HCT116 (cell line): Measurements from ENCODE around the gene FOXD1. TPM values are rescaled to one million over a fixed set of nuclear protein-coding genes. Genes with fewer than 3 reads are reported as not detected.

Experiments used
- ATAC-seq: fragments of 200-7000 bp; cut with Tn5 transposase; 2 replicates; pipeline ENCODE4 v1.9.1; 2020; ENCODE audit warnings: mild to moderate bottlenecking, moderate library complexity
- BruUV-seq: library from RNA; stranded (reverse); fragments of 400-500 nt; replicated peaks from 2 replicates; lab custom pipeline; 2021; lab: Mats Ljungman, UMichigan
- CTCF ChIA-PET: fragments of 300-600 bp; sonication (Branson Sonifier 250); formaldehyde crosslinking; loops from one replicate; lab custom pipeline; 2021; ENCODE audit warnings: antibody characterized with exemption; lab: Charles Lee
- POLR2A ChIA-PET: fragments of 300-600, 350-600 bp; sonication (Branson Sonifier 250); formaldehyde crosslinking; loops from one replicate; lab custom pipeline; 2021; ENCODE audit warnings: antibody characterized with exemption; lab: Charles Lee
- RAD21 ChIA-PET, 2 experiments: fragments of 300-600 bp; sonication (Branson Sonifier 250); formaldehyde crosslinking; loops; one replicate each; lab custom pipeline; 2023; ENCODE audit warnings: low total read pairs in 2 of 2; ENCODE audit not compliant: uncharacterized antibody in 2 of 2, unreplicated experiment in 2 of 2, low non-redundant PET in 1 of 2; lab: Charles Lee
- DNase-seq: peaks from one replicate; pipeline ENCODE4 v3.0.0-alpha.2; 2010; ENCODE audit warnings: low read depth, low spot score
- H2AFZ ChIP-seq: fragments of 200-600 bp; shearing (Covaris generic), sonication (generic); 2 replicates; pipeline ENCODE4 v1.6.1; 2017; ENCODE audit warnings: low read depth, mixed run types, mixed read lengths, antibody characterized with exemption, low read length; ENCODE audit not compliant: poor library complexity, severe bottlenecking
- H3K27ac ChIP-seq: 2 replicates; pipeline ENCODE4 v1.5.1; 2012; ENCODE audit warnings: low read depth, low read length
- H3K27me3 ChIP-seq: fragments of 200-600 bp; sonication (generic); 2 replicates; pipeline ENCODE4 v1.6.1; 2016; ENCODE audit warnings: mixed run types, low read length, mixed read lengths; ENCODE audit not compliant: insufficient read depth
- H3K36me3 ChIP-seq, 2 experiments: fragments of 200-500 bp in 1 of 2; fragments of 200-600 bp in 1 of 2; sonication (Bioruptor generic) in 1 of 2; sonication (generic) in 1 of 2; 2 replicates each; pipeline versions ENCODE4 v1.5.1 to v1.6.1; 2014 to 2016; ENCODE audit warnings: low read length in 2 of 2, inconsistent platforms in 1 of 2, mixed read lengths in 1 of 2, mixed run types in 1 of 2; ENCODE audit not compliant: insufficient read depth in 2 of 2, control insufficient read depth in 1 of 2
- H3K4me1 ChIP-seq, 2 experiments: fragments of 200-600 bp in 1 of 2; sonication (generic) in 1 of 2; 2 replicates each; pipeline versions ENCODE4 v1.5.1 to v1.6.1; 2012 to 2017; ENCODE audit warnings: low read length in 2 of 2, inconsistent platforms in 1 of 2, mild to moderate bottlenecking in 1 of 2, mixed read lengths in 1 of 2, mixed run types in 1 of 2, moderate library complexity in 1 of 2; ENCODE audit not compliant: insufficient read depth in 2 of 2, control insufficient read depth in 1 of 2
- H3K4me2 ChIP-seq: fragments of 200-600 bp; sonication (generic); 2 replicates; pipeline ENCODE4 v1.6.1; 2017; ENCODE audit warnings: mixed run types, low read length, mixed read lengths
- H3K4me3 ChIP-seq, 2 experiments: fragments of 200-600 bp in 1 of 2; sonication (generic) in 1 of 2; replicated peaks in 1 of 2; 2 replicates each; pipeline ENCODE4 v1.5.1; 2011 to 2016; ENCODE audit warnings: low read length in 2 of 2, control low read depth in 1 of 2, low read depth in 1 of 2, mild to moderate bottlenecking in 1 of 2, mixed read lengths in 1 of 2, mixed run types in 1 of 2
- H3K79me2 ChIP-seq: fragments of 200-600 bp; sonication (generic); 2 replicates; pipeline ENCODE4 v1.6.1; 2017; ENCODE audit warnings: mild to moderate bottlenecking, mixed run types, low read length, moderate library complexity, mixed read lengths; ENCODE audit not compliant: insufficient read depth
- H3K9ac ChIP-seq: fragments of 200-600 bp; sonication (generic); 2 replicates; pipeline ENCODE4 v1.6.1; 2016; ENCODE audit warnings: low read length, mixed read lengths
- H3K9me2 ChIP-seq: fragments of 200-600 bp; sonication (generic), shearing (Covaris generic); 2 replicates; pipeline ENCODE4 v1.6.1; 2017; ENCODE audit warnings: mixed run types, mild to moderate bottlenecking, moderate library complexity; ENCODE audit not compliant: insufficient read depth
- H3K9me3 ChIP-seq, 2 experiments: fragments of 200-500 bp in 1 of 2; fragments of 200-600 bp in 1 of 2; sonication (Bioruptor generic) in 1 of 2; sonication (generic) in 1 of 2; 2 replicates each; pipeline ENCODE4 v1.6.1; 2014 to 2017; ENCODE audit warnings: low read length in 2 of 2, mixed read lengths in 2 of 2, inconsistent platforms in 1 of 2, low read depth in 1 of 2, mild to moderate bottlenecking in 1 of 2, mixed run types in 1 of 2, moderate library complexity in 1 of 2; ENCODE audit not compliant: control insufficient read depth in 1 of 2, insufficient read depth in 1 of 2
- H4K20me1 ChIP-seq: fragments of 200-600 bp; sonication (generic), shearing (Covaris generic); 2 replicates; pipeline ENCODE4 v1.6.1; 2017; ENCODE audit warnings: mixed run types, mild to moderate bottlenecking, moderate library complexity; ENCODE audit not compliant: insufficient read depth
- ATF3 ChIP-seq: IDR thresholded peaks from 2 replicates; pipeline ENCODE4 v1.6.1; 2012
- CBX3 ChIP-seq: IDR thresholded peaks from 2 replicates; pipeline ENCODE4 v1.6.1; 2012; ENCODE audit warnings: low read depth
- CTCF ChIP-seq, 3 experiments: fragments of 200-600 bp in 1 of 3; sonication (generic) in 1 of 3; IDR thresholded peaks in 2 of 3; conservative IDR thresholded peaks in 1 of 3; 2 replicates each; pipeline ENCODE4 v1.5.1; 2012 to 2017; ENCODE audit warnings: low read depth in 2 of 3, low read length in 2 of 3, antibody characterized with exemption in 1 of 3, borderline replicate concordance in 1 of 3, control low read depth in 1 of 3, mild to moderate bottlenecking in 1 of 3, mixed read lengths in 1 of 3, mixed run types in 1 of 3, moderate library complexity in 1 of 3; ENCODE audit not compliant: insufficient read depth in 1 of 3
- ELF1 ChIP-seq: IDR thresholded peaks from 2 replicates; pipeline ENCODE4 v1.6.1; 2012; ENCODE audit warnings: low read depth, borderline replicate concordance
- EZH2 ChIP-seq: fragments of 200-600 bp; sonication (generic); IDR thresholded peaks from 2 replicates; pipeline ENCODE4 v1.6.1; 2017; ENCODE audit warnings: antibody characterized with exemption, mixed run types
- EZH2phosphoT487 ChIP-seq: fragments of 200-600 bp; IDR thresholded peaks from 2 replicates; pipeline ENCODE4 v1.6.1; 2018; ENCODE audit warnings: antibody characterized with exemption, borderline replicate concordance
- FOSL1 ChIP-seq: IDR thresholded peaks from 2 replicates; pipeline ENCODE4 v1.6.1; 2012; ENCODE audit warnings: low read depth
- RAD21 ChIP-seq: IDR thresholded peaks from 2 replicates; pipeline ENCODE4 v1.6.1; 2012; ENCODE audit warnings: low read depth, mild to moderate bottlenecking
- SRF ChIP-seq: IDR thresholded peaks from 2 replicates; pipeline ENCODE4 v1.6.1; 2012; ENCODE audit warnings: low read depth
- YY1 ChIP-seq: IDR thresholded peaks from 2 replicates; pipeline ENCODE4 v1.6.1; 2011; ENCODE audit warnings: low read length, low read depth, moderate library complexity, mild to moderate bottlenecking; ENCODE audit not compliant: insufficient replicate concordance; ENCODE audit errors: extremely low read depth
- intact Hi-C: fragments of 100-400 bp; cut with micrococcal nuclease; formaldehyde crosslinking; loops from 2 replicates; pipeline ENCODE4 v1.10.0; 2022
- total RNA-seq: library from RNA; stranded (reverse); gene quantifications from one replicate; pipeline ENCODE4 v1.2.1, GENCODE V29; 2021; ENCODE audit not compliant: unreplicated experiment
- TF ChIP-seq, protein P1 (sequence below): IDR thresholded peaks from 2 replicates; pipeline ENCODE4 v1.6.1; 2012
- TF ChIP-seq, protein P2 (sequence below): IDR thresholded peaks from 2 replicates; pipeline ENCODE4 v1.6.1; 2011; ENCODE audit warnings: mild to moderate bottlenecking, low read length, moderate library complexity; ENCODE audit not compliant: insufficient replicate concordance; ENCODE audit errors: extremely low read depth

FOXD1 gene
- total RNA-seq, 1 experiment from 2014 or later, result 26.8 TPM

DNA sequence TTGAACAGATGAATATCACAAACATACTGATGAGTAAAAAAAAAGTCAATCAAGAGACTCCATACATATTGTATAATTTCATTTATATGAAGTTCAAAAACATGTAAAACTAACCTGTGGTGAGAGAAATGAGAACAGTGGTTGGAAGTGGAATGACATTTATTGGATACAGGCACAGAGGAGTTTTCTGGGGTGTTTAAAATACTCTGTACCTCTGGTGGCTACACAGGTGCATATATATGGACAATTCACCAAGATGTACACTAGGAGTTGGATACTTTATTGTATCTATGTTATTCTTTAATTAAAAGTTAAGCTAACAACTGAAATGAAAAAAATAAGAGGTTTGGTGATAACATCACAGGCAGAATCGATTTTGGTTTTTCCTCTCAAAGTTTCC is 14.1 kb downstream of the FOXD1 start:
- Histone ChIP-seq H3K79me2 (no peaks in the 10 kb centered on the region), H3K4me1 (peaks cover 7 to 25% of the 10 kb centered on the region in 2 experiments; a peak in 2 of 4 replicates), H3K27ac (no peak overlapping the region), H4K20me1 (no peaks in the 10 kb centered on the region), H3K9me3 (no peaks in the 10 kb centered on the region), H3K9ac (no peak overlapping the region), H3K27me3 (no peaks in the 10 kb centered on the region), H3K4me3 (no peak overlapping the region), H3K9me2 (no peaks in the 10 kb centered on the region), H3K4me2 (no peak overlapping the region), H2AFZ (no peak overlapping the region), H3K36me3 (no peaks in the 10 kb centered on the region)
- ATAC-seq (peak; percentile 52), DNase-seq (no peak)
- TF ChIP-seq CTCF (IDR thresholded peaks at IDR 0.05 in 2 of 3, conservative IDR thresholded peaks at IDR 0.05 in 1 of 3; ENCODE audit: borderline replicate concordance in 1 of 3, insufficient read depth in 1 of 3, low read depth in 2 of 3, low read length in 2 of 3) (peak in 2 of 3 experiments; percentile 18 to 30; a peak in 2 of 6 replicates), ATF3 (no peak), ELF1 (no peak), CBX3 (no peak), EZH2 (no peak)
- CTCF ChIA-PET, result no interaction called here
- RAD21 ChIA-PET, result no interaction called here
- POLR2A ChIA-PET, result no interaction called here
- intact Hi-C loops, result no loop called here
- BruUV-seq, result no TSS peak

- no peak overlapping the region for H3K27ac ChIP-seq
- no peak overlapping the region for H3K9ac ChIP-seq
- POLR2A ChIA-PET, result no interaction called here
- no peaks in the 10 kb centered on the region for H3K36me3 ChIP-seq
- BruUV-seq, result no TSS peak
- peaks cover 7 to 22% of the 10 kb centered on the region in 2 experiments; a peak in 2 of 4 replicates for H3K4me1 ChIP-seq
- H3K79me2 ChIP-seq, result no peaks in the 10 kb centered on the region
- ATAC-seq (no peak), DNase-seq (no peak)
- H3K4me3 ChIP-seq, result no peak overlapping the region
- CTCF ChIA-PET, result interaction anchor here (0.7 kb wide), 1 partner anchor 17 kb away, joined by 3 read pairs; no protein-coding TSS in a partner anchor
- H3K9me3 ChIP-seq, result no peaks in the 10 kb centered on the region
- H2AFZ ChIP-seq, result no peak overlapping the region
- RAD21 ChIA-PET, result no interaction called here
- H3K27me3 ChIP-seq, result no peaks in the 10 kb centered on the region
- no peak overlapping the region for H3K4me2 ChIP-seq
- intact Hi-C loops, result no loop called here
- no peaks in the 10 kb centered on the region for H4K20me1 ChIP-seq
- H3K9me2 ChIP-seq, result no peaks in the 10 kb centered on the region
- TF ChIP-seq SRF, result no peak
- no peak for TF ChIP-seq RAD21
- TF ChIP-seq, protein P1, sequence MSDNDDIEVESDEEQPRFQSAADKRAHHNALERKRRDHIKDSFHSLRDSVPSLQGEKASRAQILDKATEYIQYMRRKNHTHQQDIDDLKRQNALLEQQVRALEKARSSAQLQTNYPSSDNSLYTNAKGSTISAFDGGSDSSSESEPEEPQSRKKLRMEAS, result no peak
- TF ChIP-seq, protein P2, sequence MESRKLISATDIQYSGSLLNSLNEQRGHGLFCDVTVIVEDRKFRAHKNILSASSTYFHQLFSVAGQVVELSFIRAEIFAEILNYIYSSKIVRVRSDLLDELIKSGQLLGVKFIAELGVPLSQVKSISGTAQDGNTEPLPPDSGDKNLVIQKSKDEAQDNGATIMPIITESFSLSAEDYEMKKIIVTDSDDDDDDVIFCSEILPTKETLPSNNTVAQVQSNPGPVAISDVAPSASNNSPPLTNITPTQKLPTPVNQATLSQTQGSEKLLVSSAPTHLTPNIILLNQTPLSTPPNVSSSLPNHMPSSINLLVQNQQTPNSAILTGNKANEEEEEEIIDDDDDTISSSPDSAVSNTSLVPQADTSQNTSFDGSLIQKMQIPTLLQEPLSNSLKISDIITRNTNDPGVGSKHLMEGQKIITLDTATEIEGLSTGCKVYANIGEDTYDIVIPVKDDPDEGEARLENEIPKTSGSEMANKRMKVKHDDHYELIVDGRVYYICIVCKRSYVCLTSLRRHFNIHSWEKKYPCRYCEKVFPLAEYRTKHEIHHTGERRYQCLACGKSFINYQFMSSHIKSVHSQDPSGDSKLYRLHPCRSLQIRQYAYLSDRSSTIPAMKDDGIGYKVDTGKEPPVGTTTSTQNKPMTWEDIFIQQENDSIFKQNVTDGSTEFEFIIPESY, result no peak
- no peak for TF ChIP-seq EZH2phosphoT487
- no peak for TF ChIP-seq FOSL1
- no peak for TF ChIP-seq YY1
Measured at GRCh38 chr5:73433982-73434342, 14.6 kb downstream of the FOXD1 start.
